Stimulated activated CD4-positive, alpha-beta T cell treated with anti-CD3 and anti-CD28 coated beads, Interleukin-2, amount 100 ng/mL, for 4 hours (primary cell): Measurements from ENCODE around the gene PUS7.
"Not testable (repeated sequence)": the region's sequence is repeated elsewhere in the genome, so short reads cannot be mapped to it uniquely, and the experiment has no call there.

Source experiments
- DNase-seq: peaks from one replicate; pipeline ENCODE4 v3.0.0-alpha.2; 2020; ENCODE audit warnings: low read depth

Gene PUS7

GRCh38 chr7:105496521-105496920, 25.6 kb downstream of the PUS7 start:
- DNase-seq: no peak

DNA sequence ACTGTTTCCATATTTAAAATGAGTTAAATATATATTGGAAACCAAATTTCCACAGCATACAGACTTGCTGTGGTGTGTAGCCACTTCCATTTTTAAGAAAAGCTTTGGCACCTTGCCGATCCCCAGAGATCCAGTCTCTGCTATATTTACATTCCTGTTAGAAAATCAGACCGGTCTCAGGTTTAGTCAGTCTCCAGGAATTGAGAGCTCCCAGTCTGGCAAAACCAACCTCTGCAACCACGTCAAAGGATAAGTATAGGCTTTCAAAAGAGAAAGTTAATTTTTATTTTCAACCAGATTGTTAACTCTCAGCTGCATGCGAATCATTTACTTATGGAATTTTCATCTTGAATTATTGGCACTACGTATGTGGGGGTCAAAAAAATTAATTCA, 28.2 kb downstream of the PUS7 start:
- DNase-seq: no peak

DNA sequence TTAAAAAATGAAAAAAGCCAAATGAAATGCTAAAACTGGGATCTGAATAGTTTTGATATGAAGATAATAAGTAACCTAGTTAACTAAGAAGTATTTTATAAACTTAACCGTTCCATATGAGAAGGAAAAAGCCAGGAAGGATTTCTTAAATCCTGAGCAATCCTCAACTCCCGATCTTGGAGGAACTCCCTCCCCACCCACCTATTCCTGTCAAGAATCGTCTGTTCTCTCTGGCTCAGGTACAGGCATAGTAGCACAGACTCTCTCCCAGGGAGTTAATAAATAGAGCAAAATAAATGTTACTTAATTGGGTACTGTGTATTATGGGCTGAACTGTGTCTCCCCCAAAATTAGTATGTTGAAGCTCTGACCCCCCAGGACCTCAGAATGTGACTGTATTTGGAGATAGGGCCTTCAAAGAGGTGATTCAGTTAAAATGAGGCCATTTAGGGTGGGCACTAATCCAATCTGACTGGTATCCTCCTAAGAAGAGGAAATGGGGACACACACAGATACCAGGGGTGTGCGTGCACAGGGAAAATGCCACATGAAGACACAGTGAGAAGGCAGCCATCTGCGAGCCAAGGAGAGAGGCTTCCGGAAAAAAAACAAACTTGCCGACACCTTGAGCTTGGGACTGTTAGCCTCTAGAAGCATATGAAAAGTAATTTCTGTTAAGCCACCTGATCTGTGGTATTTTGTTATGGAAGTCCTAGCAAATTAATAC, 28.7 kb downstream of the PUS7 start:
- DNase-seq: no peak

GRCh38 chr7:105489409-105489808, 32.7 kb downstream of the PUS7 start:
- no peak for DNase-seq

GRCh38 chr7:105487579-105488571, 34.2 kb downstream of the PUS7 start:
- DNase-seq: no peak

DNA sequence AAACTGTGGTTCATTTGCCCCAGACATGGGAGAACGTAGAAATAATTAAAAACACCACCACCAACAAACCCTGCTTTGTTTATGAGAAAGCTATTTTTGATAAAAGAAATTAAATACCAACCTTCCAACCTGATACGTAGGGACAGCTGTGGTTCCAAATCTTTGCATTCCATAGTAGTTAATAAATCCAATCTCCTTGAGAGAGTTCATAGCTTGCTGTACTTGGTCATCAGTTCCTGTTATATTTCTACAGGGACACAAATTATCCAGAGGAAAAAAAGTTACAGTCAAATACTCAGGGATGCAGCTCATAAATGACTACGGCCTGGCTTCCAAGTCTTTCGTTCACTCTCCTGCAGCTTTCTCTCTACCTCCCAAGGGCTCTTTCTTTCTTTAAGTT, 41.1 kb downstream of the PUS7 start:
- DNase-seq: no peak

DNA sequence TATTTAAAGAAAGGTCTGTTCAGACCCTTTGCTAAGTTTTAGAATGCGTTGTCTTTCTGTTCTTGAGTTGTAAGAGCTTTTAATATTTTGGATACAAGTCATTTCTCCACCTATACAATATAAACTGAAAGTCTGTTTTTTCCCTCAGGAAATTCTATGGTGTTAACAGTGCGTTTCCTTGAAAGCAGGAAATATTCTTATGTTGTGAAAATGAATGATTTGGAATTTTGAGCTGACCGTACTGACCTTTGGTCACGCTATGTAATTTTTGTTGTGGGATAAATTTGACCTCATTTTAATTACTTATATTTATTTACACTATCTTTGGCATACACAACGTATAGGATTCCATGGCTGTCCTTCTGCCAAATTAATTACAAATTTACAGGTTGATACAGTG, 43.5 kb downstream of the PUS7 start:
- no peak for DNase-seq

DNA sequence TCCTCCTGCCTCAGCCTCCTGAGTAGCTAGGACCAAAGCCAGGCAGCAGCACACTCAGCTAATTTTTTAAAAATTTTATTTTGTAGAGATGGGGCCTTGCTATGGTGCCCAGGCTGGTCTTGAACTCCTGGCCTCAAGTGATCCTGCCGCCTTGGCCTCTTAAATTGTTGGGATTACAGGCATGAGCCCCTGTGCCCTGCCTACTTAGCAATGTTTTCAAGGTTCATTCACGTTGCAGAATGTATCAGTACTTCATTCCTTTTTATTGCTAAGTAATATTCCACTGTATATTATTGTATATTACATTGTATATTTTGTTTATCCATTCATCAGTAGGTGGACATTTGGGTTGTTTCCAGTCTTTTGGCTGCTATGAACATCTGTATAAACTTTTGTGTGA, 44.2 kb downstream of the PUS7 start:
- no peak for DNase-seq

DNA sequence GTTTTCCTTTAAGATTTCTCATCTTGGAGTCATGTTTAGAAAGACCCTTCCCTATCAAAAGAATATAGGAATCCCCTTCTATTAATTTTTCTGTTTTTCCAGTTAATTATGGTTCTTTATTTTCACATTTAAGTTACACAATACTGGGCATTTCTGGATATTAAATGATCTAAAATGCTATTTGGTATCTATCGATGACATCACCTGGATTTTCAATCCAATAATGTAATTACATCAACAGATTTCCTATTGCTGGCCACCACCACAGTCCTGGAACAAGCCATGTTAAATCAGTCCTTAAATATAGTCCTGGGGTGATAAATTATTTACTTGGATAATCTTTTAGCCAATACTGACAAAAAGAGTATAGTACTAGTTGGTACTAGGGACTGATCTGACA, 48.0 kb downstream of the PUS7 start:
- no peak for DNase-seq

- no peak for DNase-seq
Measured at GRCh38 chr7:105473163-105473562, 48.9 kb downstream of the PUS7 start.

DNA sequence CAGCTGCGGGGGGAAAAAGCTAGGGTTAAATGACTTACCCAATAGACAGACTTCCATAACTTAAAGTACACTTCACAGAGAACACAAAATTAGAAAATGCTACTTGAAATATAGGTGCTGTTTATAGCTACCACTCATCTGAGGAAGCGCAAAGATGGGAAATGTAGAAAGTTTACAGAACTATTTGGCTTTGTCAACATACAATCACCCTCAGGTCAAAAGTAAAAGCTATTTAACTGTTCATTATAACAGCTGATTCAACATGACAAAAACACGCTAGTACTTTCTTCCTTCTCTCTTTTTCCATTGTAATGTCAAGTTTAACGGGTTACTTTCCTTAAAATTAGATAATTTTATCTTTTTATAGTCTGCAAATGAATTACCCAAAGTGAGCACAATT, 51.2 kb downstream of the PUS7 start:
- DNase-seq: no peak

DNA sequence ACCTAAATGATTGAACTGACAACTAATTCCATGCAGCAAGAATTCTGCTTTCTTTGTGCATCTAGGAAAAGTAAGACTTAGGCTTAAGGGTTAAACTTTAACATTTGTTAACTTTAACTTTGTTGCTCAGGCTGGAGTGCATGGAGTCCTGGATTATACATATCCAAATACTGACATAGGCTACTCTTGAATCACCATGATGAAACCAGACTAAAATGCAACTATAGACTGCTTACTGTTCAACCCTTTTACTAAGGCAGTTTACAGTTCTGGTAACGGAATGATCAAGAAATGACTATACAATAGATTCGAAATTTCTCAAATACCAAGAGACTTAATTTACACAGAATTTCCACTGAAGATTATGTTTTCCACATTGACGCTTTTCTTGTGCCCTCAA, 52.0 kb downstream of the PUS7 start:
- no peak for DNase-seq

GRCh38 chr7:105462765-105463420, 59.2 kb downstream of the PUS7 start:
- no peak for DNase-seq

GRCh38 chr7:105461518-105461917, 60.6 kb downstream of the PUS7 start:
- DNase-seq: no peak

DNA sequence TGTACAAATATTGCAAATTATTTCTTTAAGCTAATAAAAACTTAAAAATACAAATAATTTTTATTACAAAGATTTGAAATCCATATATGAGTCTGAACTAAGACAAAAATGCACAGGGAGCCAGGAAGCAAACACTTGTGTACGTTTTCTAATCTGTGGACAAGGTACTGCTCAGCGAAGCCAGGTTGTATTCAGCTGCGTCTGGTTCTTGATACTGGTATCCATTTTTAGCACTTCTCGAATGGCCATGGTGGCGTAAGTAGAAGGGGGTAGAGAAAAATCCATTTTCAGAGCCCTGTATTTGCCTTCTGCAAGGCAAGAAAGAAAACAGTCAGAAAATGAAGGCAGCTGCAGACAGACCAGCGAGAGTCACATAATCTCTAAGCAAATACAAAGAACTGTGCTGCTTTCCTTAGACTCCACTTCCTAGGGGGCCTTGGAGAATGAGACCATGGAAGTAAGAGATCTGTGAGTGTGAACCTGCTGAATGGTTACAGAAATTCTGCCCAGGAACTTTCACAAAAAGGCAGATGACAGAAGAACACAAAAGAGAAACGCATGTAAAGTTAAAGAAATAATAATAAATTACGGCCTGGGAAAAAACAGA, 64.3 kb downstream of the PUS7 start:
- DNase-seq: no peak

- DNase-seq: no peak
Measured at GRCh38 chr7:105454921-105455320, 67.2 kb downstream of the PUS7 start.

DNA sequence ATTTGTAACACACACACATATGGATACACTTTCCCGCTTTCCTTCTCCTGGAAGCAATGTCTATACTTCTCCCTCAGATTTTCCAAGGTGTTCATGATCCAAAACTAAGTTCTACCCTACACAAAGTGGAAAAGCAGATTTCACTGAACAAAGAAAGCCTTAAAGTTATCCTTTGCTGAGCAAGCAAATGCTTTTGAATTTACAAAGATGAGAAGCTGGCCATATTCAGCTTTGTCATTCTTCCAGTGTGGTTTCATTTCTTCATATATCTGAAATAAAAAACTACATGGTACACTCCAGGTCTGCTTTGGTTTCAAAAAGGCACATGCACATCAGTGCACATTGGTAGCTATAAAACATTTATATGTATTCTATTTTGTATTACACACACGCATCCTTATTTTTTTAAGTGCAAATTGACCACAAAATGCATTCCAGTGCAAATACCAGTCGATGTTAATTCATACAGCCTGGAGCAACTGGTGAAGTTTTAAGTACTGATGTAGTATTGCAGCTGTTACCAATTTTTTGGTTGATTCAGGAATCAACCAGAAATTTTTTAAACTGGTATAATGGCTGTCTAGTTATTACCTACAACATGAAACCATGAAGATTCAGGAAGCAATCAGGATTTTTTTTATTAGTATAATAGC, 67.8 kb downstream of the PUS7 start:
- DNase-seq: no peak

GRCh38 chr7:105452085-105452484, 70.0 kb downstream of the PUS7 start:
- DNase-seq: no peak

GRCh38 chr7:105450870-105451269, 71.2 kb downstream of the PUS7 start:
- not testable (repeated sequence) for DNase-seq

- DNase-seq: no peak
Measured at GRCh38 chr7:105450177-105450861, 71.8 kb downstream of the PUS7 start.

GRCh38 chr7:105448181-105448580, 73.9 kb downstream of the PUS7 start:
- DNase-seq: no peak
